K562 (cell line): ENCODE results near the gene KRI1. TPM values are rescaled to one million over a fixed set of nuclear protein-coding genes. Genes with fewer than 3 reads are reported as not detected.

Experiments used
- AFF1 ChIP-seq, 2 experiments: fragments of 450-650 bp; IDR thresholded peaks; 2 replicates each; pipeline ENCODE4 v1.6.1; 2018; ENCODE audit warnings: mild to moderate bottlenecking in 2 of 2, low read depth in 1 of 2; ENCODE audit not compliant: partially characterized antibody in 2 of 2
- ATF2 ChIP-seq: sonication (generic); formaldehyde crosslinking; IDR thresholded peaks from 2 replicates; pipeline ENCODE4 v1.8.1; 2022; ENCODE audit warnings: missing genetic modification reagents
- EWSR1 ChIP-seq: fragments of 450-650 bp; IDR thresholded peaks from 2 replicates; pipeline ENCODE4 v1.6.1; 2018; ENCODE audit warnings: borderline replicate concordance, mild to moderate bottlenecking, low read depth, moderate library complexity; ENCODE audit not compliant: partially characterized antibody
- NFRKB ChIP-seq: fragments of 450-650 bp; IDR thresholded peaks from 2 replicates; pipeline ENCODE4 v1.6.1; 2016; ENCODE audit warnings: low read depth
- POLR2A ChIP-seq: fragments of 450-650 bp; conservative IDR thresholded peaks from 2 replicates; pipeline ENCODE4 v1.6.1; 2016
- POLR2B ChIP-seq: fragments of 450-650 bp; IDR thresholded peaks from 2 replicates; pipeline ENCODE4 v1.6.1; 2018; ENCODE audit warnings: low read depth; ENCODE audit not compliant: partially characterized antibody
- RUNX1 ChIP-seq: sonication (generic); IDR thresholded peaks from 2 replicates; pipeline ENCODE4 v1.6.1; 2016; ENCODE audit warnings: antibody characterized with exemption, low read depth
- ZFP30 ChIP-seq: fragments of 250-450 bp; sonication (Bioruptor Pico); IDR thresholded peaks from 2 replicates; pipeline ENCODE4 v1.8.0; 2022; ENCODE audit warnings: moderate library complexity, mild to moderate bottlenecking, inconsistent platforms, borderline replicate concordance
- ZNF384 ChIP-seq: IDR thresholded peaks from 2 replicates; pipeline ENCODE4 v1.6.1; 2012; ENCODE audit warnings: low read depth, low read length, improper control_type of control experiment
- polyA plus RNA-seq, 8 experiments: library from polyadenylated mRNA; depleted of rRNA in 4 of 8; stranded (reverse) in 5 of 8; unstranded in 3 of 8; fragments of >200 nt; fragmentation: Nextera tagmentation in 2 of 8; fragmentation: Illumina TruSeq in 1 of 8; extraction: Ambion mirVana in 2 of 8; extraction: Trizol in 1 of 8; gene quantifications; 2 replicates each; pipeline versions ENCODE4 v1.2.1 to v1.2.3, GENCODE V29; 2011 to 2014; ENCODE audit warnings: inconsistent platforms in 1 of 8, missing spikeins in 1 of 8
- total RNA-seq, 7 experiments: library from RNA; depleted of rRNA in 6 of 7; stranded (reverse); fragments of >200 nt in 6 of 7; fragmentation: Illumina TruSeq in 2 of 7; extraction: Trizol in 2 of 7; gene quantifications; 2 replicates each; pipeline versions ENCODE4 v1.2.1 to v1.2.3, GENCODE V29; 2011 to 2021; ENCODE audit warnings: low replicate concordance in 1 of 7
- TF ChIP-seq, protein P1 (sequence below): sonication (generic); formaldehyde crosslinking; IDR thresholded peaks from 2 replicates; pipeline ENCODE4 v1.9.0; 2022; ENCODE audit warnings: mild to moderate bottlenecking, missing genetic modification reagents
- TF ChIP-seq, protein P2 (sequence below): conservative IDR thresholded peaks from 2 replicates; pipeline ENCODE4 v1.6.1; 2011; ENCODE audit warnings: low read depth, mild to moderate bottlenecking, low read length; ENCODE audit not compliant: control insufficient read depth
- TF ChIP-seq, protein P3 (sequence below): sonication (generic); formaldehyde crosslinking; IDR thresholded peaks from 2 replicates; pipeline ENCODE4 v1.8.1; 2023; ENCODE audit warnings: mild to moderate bottlenecking, missing genetic modification reagents

The KRI1 gene
- total and polyA plus RNA-seq, 9 of the 15 experiments (the other 6 are each of a cell fraction or from before 2014, with no cell fraction given), result 1.1 to 50.7 (median 24.7) TPM

GRCh38 chr19:10602330-10603083 lies 36.7 kb upstream of the KRI1 start (continued):
- TF ChIP-seq AFF1 (IDR thresholded peaks at IDR 0.05; ENCODE audit: low read depth in 1 of 2, partially characterized antibody in 2 of 2) (peak in 1 of 2 experiments; percentile 23), ZFP30 (no peak), POLR2B (peak; percentile 32), RUNX1 (no peak), ATF2 (CRISPR knock-in tag) (no peak), POLR2A (peak; percentile 72), ZNF384 (no peak), EWSR1 (no peak), NFRKB (0 out of 2 replicates have a peak, but pooled peaks have one; percentile 50)
- TF ChIP-seq, protein P1, sequence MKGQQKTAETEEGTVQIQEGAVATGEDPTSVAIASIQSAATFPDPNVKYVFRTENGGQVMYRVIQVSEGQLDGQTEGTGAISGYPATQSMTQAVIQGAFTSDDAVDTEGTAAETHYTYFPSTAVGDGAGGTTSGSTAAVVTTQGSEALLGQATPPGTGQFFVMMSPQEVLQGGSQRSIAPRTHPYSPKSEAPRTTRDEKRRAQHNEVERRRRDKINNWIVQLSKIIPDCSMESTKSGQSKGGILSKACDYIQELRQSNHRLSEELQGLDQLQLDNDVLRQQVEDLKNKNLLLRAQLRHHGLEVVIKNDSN (CRISPR knock-in tag), result no peak
- TF ChIP-seq, protein P2, sequence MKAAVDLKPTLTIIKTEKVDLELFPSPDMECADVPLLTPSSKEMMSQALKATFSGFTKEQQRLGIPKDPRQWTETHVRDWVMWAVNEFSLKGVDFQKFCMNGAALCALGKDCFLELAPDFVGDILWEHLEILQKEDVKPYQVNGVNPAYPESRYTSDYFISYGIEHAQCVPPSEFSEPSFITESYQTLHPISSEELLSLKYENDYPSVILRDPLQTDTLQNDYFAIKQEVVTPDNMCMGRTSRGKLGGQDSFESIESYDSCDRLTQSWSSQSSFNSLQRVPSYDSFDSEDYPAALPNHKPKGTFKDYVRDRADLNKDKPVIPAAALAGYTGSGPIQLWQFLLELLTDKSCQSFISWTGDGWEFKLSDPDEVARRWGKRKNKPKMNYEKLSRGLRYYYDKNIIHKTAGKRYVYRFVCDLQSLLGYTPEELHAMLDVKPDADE, result peak; percentile 20; the same call in 1 of the 2 replicates
- TF ChIP-seq, protein P3, sequence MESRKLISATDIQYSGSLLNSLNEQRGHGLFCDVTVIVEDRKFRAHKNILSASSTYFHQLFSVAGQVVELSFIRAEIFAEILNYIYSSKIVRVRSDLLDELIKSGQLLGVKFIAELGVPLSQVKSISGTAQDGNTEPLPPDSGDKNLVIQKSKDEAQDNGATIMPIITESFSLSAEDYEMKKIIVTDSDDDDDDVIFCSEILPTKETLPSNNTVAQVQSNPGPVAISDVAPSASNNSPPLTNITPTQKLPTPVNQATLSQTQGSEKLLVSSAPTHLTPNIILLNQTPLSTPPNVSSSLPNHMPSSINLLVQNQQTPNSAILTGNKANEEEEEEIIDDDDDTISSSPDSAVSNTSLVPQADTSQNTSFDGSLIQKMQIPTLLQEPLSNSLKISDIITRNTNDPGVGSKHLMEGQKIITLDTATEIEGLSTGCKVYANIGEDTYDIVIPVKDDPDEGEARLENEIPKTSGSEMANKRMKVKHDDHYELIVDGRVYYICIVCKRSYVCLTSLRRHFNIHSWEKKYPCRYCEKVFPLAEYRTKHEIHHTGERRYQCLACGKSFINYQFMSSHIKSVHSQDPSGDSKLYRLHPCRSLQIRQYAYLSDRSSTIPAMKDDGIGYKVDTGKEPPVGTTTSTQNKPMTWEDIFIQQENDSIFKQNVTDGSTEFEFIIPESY (CRISPR knock-in tag), result no peak
